ENCODE results near the gene RNF223.
A peak's percentile ranks its signal among the peaks of the same experiment; 100 is the strongest.
"Not testable (repeated sequence)": the region's sequence is repeated elsewhere in the genome, so short reads cannot be mapped to it uniquely, and the experiment has no call there.

Gene RNF223

GRCh38 chr1:1060281-1061000 lies 13.7 kb downstream of the RNF223 start:
- DNase-seq (ENCODE audit: low read depth in 2 of 2), result no peak

- peak; percentile 73 to 92 for DNase-seq (ENCODE audit: low read depth in 2 of 2)
Measured at GRCh38 chr1:1059494-1060280, 14.4 kb downstream of the RNF223 start.

DNA sequence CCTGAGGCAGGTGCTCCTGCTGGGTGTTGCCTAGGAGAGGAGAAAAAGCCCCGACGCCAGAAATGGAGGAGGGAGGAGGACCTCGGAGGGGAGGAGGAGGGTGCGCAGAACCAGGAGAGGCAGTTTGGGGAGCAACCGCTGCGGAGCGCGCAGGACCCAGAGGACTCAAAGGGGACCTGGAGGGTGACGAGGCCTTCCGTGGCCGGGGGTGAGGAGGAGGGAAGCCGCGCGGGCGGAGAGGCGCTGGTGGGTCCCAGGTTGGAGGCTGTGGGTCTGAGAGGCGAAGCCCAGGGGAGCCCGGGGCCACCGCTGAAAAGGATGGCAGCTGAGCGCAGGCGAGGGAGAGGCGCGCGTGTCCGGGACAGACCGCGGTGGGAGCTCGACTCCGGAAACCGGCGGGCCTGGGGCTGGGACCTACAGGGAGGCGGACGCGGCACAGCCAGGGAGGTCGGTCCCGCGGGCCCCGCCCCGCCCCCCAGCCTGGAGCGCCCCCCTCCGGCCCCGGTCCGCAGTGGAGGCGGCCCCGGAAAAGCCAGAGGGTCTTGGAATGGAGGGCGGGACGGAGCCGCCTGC lies 15.1 kb downstream of the RNF223 start:
- DNase-seq (ENCODE audit: low read depth in 2 of 2), result peak in 1 of 2 donors; percentile 45

- DNase-seq (ENCODE audit: low read depth in 2 of 2), result no peak
Measured at GRCh38 chr1:1058088-1058905, 15.8 kb downstream of the RNF223 start.

- not testable (repeated sequence) for DNase-seq (ENCODE audit: low read depth in 2 of 2)
Measured at GRCh38 chr1:1057769-1058087, 16.4 kb downstream of the RNF223 start.

GRCh38 chr1:1055841-1056736 lies 18.0 kb downstream of the RNF223 start:
- DNase-seq (ENCODE audit: low read depth in 2 of 2), result no peak

GRCh38 chr1:1054971-1055370 lies 19.1 kb downstream of the RNF223 start:
- DNase-seq (ENCODE audit: low read depth in 2 of 2), result no peak

- DNase-seq (ENCODE audit: low read depth in 2 of 2), result no peak
Measured at GRCh38 chr1:1054099-1054700, 19.9 kb downstream of the RNF223 start.

GRCh38 chr1:1053682-1054081 lies 20.4 kb downstream of the RNF223 start:
- DNase-seq (ENCODE audit: low read depth in 2 of 2), result no peak

DNA sequence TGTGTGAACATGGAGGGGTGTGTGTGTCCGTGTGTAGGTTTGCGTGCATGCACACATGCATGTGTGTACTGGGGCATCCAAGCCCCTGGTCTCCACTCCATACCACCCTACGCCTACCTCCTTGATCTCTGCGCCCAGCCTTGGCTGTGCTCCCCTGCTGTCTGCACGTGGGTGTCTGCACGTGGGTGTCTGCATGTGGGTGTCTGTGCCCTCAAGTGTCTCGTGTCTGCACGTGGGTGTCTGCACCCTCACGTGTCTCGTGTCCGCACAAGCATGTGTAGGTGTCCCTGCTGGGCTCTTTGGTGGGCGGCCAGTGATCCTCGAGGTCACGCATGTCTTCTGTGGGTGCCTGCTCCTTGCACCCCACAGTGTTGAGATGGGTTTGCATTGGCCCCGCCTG lies 21.1 kb downstream of the RNF223 start:
- DNase-seq (ENCODE audit: low read depth in 2 of 2), result no peak

DNA sequence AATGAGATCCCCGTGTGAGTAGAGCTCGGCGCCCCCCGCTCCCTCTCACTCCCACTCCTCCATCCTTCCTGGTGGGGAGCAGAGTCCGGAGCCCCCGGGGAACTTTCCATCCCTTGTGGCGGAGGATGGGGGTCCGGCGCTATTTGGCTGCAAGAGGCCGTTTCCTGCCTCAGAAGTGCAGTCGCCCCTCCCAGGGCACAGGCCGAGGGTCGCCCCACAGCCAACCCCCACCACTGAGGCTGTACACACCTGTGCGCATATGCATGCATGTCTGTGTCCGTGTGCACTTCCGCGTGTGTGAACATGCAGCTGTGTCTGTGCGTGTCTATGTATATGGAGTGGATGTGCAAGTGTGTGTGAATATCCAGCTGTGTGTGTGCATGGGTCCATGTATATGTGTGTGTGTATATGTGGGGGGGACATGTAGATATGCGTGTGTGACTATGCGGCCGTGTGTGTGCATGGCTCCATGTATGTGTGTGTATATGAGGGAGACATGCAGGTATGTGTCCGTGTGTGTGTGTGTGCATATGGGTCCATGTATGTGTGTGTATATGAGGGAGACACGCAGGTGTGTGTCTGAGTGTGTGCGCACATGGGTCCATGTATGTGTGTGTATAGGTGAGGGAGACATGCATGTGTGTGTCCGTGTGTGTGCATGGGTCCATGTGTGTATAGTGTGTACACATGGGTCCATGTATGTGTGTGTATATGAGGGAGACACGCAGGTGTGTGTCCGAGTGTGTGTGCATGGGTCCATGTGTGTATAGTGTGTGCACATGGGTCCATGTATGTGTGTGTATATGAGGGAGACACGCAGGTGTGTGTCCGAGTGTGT lies 21.9 kb downstream of the RNF223 start:
- no peak for DNase-seq (ENCODE audit: low read depth in 2 of 2)

DNA sequence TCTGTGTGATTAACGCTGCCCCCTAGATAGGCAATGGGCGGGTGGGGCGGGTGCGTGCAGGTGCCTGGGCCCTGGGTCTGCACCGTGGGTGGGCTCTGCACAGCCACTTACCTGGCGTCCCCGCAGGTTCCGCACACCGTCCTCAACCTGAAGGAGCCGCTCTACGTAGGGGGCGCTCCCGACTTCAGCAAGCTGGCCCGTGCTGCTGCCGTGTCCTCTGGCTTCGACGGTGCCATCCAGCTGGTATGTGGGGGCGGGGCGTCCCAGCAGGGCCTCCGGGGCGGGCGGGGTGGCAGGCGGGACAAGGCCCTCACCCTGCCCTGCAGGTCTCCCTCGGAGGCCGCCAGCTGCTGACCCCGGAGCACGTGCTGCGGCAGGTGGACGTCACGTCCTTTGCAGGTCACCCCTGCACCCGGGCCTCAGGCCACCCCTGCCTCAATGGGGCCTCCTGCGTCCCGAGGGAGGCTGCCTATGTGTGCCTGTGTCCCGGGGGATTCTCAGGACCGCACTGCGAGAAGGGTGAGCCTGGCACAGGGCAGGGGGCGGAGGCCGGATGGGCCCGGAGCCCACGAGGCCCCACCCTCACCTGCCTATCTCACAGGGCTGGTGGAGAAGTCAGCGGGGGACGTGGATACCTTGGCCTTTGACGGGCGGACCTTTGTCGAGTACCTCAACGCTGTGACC lies 22.8 kb downstream of the RNF223 start:
- no peak for DNase-seq (ENCODE audit: low read depth in 2 of 2)

- no peak for DNase-seq (ENCODE audit: low read depth in 2 of 2)
Measured at GRCh38 chr1:1050577-1051052, 23.5 kb downstream of the RNF223 start.

- DNase-seq (ENCODE audit: low read depth in 2 of 2), result no peak
Measured at GRCh38 chr1:1049318-1050165, 24.6 kb downstream of the RNF223 start.

GRCh38 chr1:1048765-1049164 lies 25.3 kb downstream of the RNF223 start:
- no peak for DNase-seq (ENCODE audit: low read depth in 2 of 2)

- DNase-seq (ENCODE audit: low read depth in 2 of 2), result no peak
Measured at GRCh38 chr1:1047963-1048362, 26.1 kb downstream of the RNF223 start.

GRCh38 chr1:1047407-1047806 lies 26.7 kb downstream of the RNF223 start:
- DNase-seq (ENCODE audit: low read depth in 2 of 2), result no peak

DNA sequence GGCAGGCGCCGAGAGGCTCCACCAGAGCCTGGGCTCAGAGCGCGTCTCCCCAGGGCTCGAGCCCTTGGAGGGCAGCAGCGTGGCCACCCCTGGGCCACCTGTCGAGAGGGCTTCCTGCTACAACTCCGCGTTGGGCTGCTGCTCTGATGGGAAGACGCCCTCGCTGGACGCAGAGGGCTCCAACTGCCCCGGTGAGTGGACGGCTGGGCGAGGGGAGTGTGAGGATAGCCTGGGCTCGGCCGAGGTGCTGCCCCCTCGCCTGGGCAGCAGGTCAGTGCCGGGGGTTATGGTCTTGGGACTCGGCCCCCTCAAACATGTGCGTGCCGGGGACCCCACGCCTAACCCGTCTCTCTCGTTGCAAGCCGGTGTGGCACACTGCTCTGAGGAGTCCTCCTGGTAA lies 27.3 kb downstream of the RNF223 start:
- DNase-seq (ENCODE audit: low read depth in 2 of 2), result no peak
